GM21529 (cell line): Measurements from ENCODE around the gene SPACDR.
"Not testable (repeated sequence)": the region's sequence is repeated elsewhere in the genome, so short reads cannot be mapped to it uniquely, and the experiment has no call there.

Source experiments
- ATAC-seq: cut with Tn5 transposase; IDR thresholded peaks from one replicate; pipeline ENCODE4 v1.9.1; 2021; ENCODE audit not compliant: unreplicated experiment

Gene SPACDR

GRCh38 chr7:100464210-100464660, at the start of gene SPACDR:
Gene SPACDR (minus strand): TSS chr7:100464260. CDS start chr7:100464025, 235 bp downstream.
- ATAC-seq, result no peak

- no peak for ATAC-seq
These were observed 49.3 kb upstream of the SPACDR start for GRCh38 chr7:100513212-100513810.

GRCh38 chr7:100510437-100511239, 46.6 kb upstream of the SPACDR start:
- ATAC-seq, result no peak

GRCh38 chr7:100509231-100509630, 45.2 kb upstream of the SPACDR start:
- no peak for ATAC-seq

GRCh38 chr7:100506356-100506923, 42.4 kb upstream of the SPACDR start:
- no peak for ATAC-seq

- no peak for ATAC-seq
These were observed 41.0 kb upstream of the SPACDR start for GRCh38 chr7:100504887-100505611.

GRCh38 chr7:100504031-100504430, 40.0 kb upstream of the SPACDR start:
- not testable (repeated sequence) for ATAC-seq

GRCh38 chr7:100500743-100501142, 36.7 kb upstream of the SPACDR start:
- ATAC-seq, result not testable (repeated sequence)

GRCh38 chr7:100496509-100496908, 32.4 kb upstream of the SPACDR start:
- no peak for ATAC-seq

GRCh38 chr7:100493476-100494264, 29.6 kb upstream of the SPACDR start:
- no peak for ATAC-seq

- no peak for ATAC-seq
These were observed 28.8 kb upstream of the SPACDR start for GRCh38 chr7:100492738-100493475.

- ATAC-seq, result no peak
These were observed 27.1 kb upstream of the SPACDR start for GRCh38 chr7:100491192-100491578.

GRCh38 chr7:100490483-100491191, 26.6 kb upstream of the SPACDR start:
- no peak for ATAC-seq

- no peak for ATAC-seq
These were observed 25.8 kb upstream of the SPACDR start for GRCh38 chr7:100489824-100490223.

- no peak for ATAC-seq
These were observed 25.1 kb upstream of the SPACDR start for GRCh38 chr7:100489121-100489520.

GRCh38 chr7:100488333-100489095, 24.5 kb upstream of the SPACDR start:
- no peak for ATAC-seq

GRCh38 chr7:100486753-100487446, 22.8 kb upstream of the SPACDR start:
- ATAC-seq, result no peak

- no peak for ATAC-seq
These were observed 22.1 kb upstream of the SPACDR start for GRCh38 chr7:100486111-100486636.
